NCI-H1694 treated with DMSO at 0.1 percent for 48 hours (cell line): ENCODE measurements around the gene ZNF664.
"Not testable (repeated sequence)": the region's sequence is repeated elsewhere in the genome, so short reads cannot be mapped to it uniquely, and the experiment has no call there.

ENCODE experiments used
- DNase-seq: peaks from one replicate; lab custom pipeline; 2025; lab: John Stamatoyannopoulos, UW

ZNF664 gene

GRCh38 chr12:123941624-123942237, 31.3 kb upstream of the ZNF664 start:
- DNase-seq = no peak

- DNase-seq = no peak
These were observed 30.8 kb upstream of the ZNF664 start for GRCh38 chr12:123942238-123942653.

GRCh38 chr12:123942911-123943648, 29.9 kb upstream of the ZNF664 start:
- no peak for DNase-seq

GRCh38 chr12:123943816-123944215, 29.2 kb upstream of the ZNF664 start:
- peak; percentile 11 for DNase-seq

GRCh38 chr12:123944696-123945095, 28.3 kb upstream of the ZNF664 start:
- DNase-seq = no peak

GRCh38 chr12:123945287-123946151, 27.5 kb upstream of the ZNF664 start:
- DNase-seq = no peak

GRCh38 chr12:123946152-123946515, 26.9 kb upstream of the ZNF664 start:
- DNase-seq = no peak

GRCh38 chr12:123946516-123947505, 26.2 kb upstream of the ZNF664 start:
- DNase-seq = not testable (repeated sequence)

GRCh38 chr12:123947531-123947930, 25.5 kb upstream of the ZNF664 start:
- not testable (repeated sequence) for DNase-seq

- DNase-seq = peak; percentile 28
These were observed 24.6 kb upstream of the ZNF664 start for GRCh38 chr12:123948401-123948795.

- DNase-seq = no peak
These were observed 23.9 kb upstream of the ZNF664 start for GRCh38 chr12:123948796-123949769.

GRCh38 chr12:123949770-123950165, 23.2 kb upstream of the ZNF664 start:
- no peak for DNase-seq

- no peak for DNase-seq
These were observed 22.3 kb upstream of the ZNF664 start for GRCh38 chr12:123950476-123951349.

GRCh38 chr12:123951467-123951866, 21.5 kb upstream of the ZNF664 start:
- DNase-seq = no peak

GRCh38 chr12:123952037-123952436, 21.0 kb upstream of the ZNF664 start:
- DNase-seq = no peak

- DNase-seq = no peak
These were observed 18.2 kb upstream of the ZNF664 start for GRCh38 chr12:123954647-123955350.

- DNase-seq = no peak
These were observed 16.8 kb upstream of the ZNF664 start for GRCh38 chr12:123956249-123956648.

- no peak for DNase-seq
These were observed 15.8 kb upstream of the ZNF664 start for GRCh38 chr12:123957196-123957595.

GRCh38 chr12:123958462-123958861, 14.6 kb upstream of the ZNF664 start:
- no peak for DNase-seq
